GM21717 (cell line): ENCODE measurements around the gene BPIFB4.
"Not testable (repeated sequence)": the region's sequence is repeated elsewhere in the genome, so short reads cannot be mapped to it uniquely, and the experiment has no call there.

ENCODE experiments used
- ATAC-seq: cut with Tn5 transposase; IDR thresholded peaks from one replicate; pipeline ENCODE4 v1.9.1; 2021; ENCODE audit warnings: mild to moderate bottlenecking, moderate library complexity; ENCODE audit not compliant: unreplicated experiment

The BPIFB4 gene

DNA sequence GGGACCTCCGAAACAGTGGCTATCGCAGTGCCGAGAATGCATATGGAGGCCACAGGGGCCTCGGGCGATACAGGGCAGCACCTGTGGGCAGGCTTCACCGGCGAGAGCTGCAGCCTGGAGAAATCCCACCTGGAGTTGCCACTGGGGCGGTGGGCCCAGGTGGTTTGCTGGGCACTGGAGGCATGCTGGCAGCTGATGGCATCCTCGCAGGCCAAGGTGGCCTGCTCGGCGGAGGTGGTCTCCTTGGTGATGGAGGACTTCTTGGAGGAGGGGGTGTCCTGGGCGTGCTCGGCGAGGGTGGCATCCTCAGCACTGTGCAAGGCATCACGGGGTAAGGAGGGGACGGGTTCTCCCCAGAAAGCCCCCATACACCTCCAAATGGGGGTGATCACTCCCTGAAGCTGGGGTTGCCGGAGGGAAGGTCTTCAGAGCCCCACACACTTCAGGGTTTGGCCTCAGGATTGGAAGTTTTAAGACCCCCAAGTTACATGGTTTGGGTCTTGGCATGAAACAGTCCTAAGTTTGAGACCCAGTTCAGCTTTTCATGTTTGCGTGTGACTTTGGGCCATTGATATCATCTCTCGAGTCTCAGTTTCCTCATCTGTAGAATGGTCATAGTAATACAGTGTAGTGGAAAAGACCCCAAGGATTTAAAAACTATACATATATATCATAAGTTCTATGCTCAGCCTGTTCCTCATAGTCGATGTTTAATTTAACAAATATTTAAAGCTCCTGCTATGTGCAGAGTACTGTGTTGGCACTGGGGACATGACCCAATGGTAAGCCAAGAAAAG is 4.3 kb downstream of the BPIFB4 start:
- ATAC-seq = no peak

DNA sequence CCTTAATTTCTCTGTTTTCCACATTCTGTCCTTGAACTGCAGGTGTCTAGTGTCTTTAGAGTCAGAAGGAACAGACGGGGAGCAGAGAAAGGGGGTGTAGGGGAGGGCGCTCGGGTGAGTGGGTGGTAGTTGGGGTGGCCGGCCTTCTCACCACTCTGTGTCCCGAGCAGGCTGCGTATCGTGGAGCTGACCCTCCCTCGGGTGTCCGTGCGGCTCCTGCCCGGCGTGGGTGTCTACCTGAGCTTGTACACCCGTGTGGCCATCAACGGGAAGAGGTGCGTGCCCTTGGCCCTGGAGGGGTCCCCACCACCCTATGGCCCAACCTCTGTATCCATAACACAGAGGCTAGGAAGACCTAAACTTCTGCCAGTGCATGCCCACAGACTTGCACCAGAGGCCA is 5.3 kb downstream of the BPIFB4 start:
- ATAC-seq = no peak

DNA sequence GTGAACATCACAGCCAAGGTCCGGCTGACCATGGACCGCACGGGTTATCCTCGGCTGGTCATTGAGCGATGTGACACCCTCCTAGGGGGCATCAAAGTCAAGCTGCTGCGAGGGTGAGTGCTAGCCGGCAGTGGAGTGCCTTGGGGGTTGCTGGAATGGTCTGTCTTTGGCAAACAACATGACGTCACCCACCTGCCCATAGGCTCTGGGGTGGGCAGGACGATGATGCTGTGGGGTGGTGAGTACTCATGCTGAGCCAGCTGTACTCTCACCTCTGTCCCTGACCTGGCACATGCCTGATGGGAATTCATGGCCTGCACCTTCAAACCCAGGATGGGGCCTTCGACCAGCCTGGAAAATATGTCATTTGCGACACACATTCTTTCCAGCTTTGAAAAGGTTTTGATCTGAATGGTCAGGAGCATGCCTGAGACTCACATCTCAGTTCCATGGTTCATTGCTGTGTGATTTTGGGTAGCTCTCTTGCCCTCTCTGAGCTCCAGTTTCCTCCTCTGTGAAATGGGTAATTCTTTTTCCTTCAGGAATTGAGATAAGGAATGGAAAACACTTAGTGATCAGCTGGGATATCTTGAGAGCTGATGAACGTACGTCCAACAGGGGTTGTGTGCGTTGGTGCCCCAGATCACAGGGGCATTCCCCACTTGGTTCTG is 6.7 kb downstream of the BPIFB4 start:
- no peak for ATAC-seq

DNA sequence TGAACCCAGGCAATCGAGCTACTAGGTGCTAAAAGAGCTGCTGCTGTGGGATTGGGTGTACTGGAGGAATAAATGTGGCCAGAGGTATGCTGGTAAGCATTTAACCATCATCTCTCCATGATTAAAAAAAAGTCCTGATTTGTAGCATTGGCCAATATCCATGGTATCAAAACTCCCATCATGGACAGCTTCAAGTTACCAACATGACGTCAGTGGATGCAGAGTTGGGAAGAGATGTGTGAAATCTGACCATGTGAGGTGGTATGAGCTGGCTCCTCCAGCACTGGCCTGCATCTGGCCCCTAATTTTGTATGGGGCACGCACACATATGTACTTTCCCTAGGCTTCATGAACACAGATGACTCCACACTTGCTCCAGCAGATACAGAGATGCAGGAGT is 11.7 kb downstream of the BPIFB4 start:
- ATAC-seq = no peak

DNA sequence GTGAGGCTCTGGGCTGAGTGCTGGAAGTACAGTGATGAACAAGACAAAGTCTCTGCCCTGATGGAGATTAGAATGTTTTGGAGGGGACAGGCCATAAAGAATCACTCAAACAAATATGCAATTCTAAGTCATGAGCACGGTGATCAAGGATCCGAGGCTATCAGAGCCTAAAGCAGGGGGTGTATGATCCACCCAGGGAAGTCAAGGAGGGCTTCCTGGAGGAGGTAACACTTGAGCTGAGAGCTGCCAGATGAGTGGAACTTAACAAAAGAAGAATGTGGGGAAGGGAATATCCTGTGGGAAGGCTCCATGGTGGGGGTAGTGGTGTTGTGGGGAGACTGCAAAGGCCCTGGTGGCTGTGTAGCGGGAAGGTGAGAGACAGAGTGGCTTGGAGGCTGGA is 12.2 kb downstream of the BPIFB4 start:
- ATAC-seq = no peak

DNA sequence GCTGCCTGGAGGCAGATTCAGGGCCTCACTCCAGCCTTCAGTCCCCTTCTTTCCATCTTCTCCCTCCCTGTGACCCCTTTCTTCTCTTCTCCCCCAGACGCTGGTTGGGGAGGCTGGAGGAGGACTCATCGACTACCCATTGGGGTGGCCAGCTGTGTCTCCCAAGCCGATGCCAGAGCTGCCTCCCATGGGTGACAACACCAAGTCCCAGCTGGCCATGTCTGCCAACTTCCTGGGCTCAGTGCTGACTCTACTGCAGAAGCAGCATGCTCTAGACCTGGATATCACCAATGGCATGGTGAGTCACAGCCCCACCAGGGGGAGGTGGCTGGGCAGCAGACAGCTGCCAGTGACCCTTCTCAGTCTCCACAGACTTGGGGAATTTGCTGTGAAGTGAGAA is 12.9 kb downstream of the BPIFB4 start:
- no peak for ATAC-seq

DNA sequence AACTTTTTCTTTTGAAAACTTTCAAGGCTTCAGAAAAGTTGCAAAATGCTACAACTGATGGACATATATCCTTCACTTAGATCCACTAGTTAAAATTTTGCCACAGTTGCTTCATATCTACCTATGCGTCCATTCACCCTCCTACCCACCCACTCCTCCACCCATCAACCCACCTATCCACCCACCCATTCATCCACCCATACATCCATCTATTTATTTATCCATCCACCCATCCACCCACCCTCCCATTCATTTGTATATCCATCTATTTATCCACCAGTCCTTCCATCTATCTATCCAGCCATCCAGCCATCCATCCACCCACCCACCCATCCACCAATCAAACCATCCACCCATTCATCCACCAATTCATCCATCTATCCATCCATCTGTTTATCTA is 13.6 kb downstream of the BPIFB4 start:
- no peak for ATAC-seq

DNA sequence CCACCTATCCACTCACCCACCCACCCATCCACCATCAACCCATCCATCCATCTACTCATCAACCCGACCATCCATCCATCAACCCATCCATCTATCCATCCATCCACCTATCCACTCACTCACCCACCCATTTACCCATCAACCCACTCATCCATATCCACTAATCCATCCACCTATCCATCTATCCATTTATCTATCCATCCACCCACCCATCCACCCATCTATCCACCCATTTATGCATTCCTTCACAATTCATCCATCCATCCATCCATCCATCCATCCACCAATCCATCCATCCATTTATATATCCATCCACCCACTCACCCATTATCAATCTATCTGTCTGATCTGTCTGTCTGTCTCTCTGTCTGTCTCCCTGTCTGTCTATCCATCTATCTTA is 14.1 kb downstream of the BPIFB4 start:
- ATAC-seq = no peak

DNA sequence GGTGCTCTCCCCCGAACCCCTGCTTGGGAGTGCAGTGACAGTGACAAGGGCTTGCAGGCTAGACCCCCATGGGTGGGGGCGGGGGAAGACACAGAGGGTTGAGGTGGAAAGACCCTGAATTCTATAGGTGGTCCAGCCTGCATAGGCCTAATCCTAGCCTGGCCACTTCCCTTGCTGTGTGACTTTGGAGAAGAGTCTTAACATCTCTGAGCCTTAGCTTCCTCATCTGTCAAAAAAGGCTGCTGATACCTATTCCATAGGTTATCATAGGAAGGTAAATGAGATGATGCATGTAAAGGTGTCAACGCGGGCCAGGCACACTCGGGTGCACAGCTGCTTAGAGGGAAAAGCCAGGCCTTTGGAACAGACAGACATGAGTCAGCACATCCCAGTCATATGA is 15.8 kb downstream of the BPIFB4 start:
- ATAC-seq = no peak

DNA sequence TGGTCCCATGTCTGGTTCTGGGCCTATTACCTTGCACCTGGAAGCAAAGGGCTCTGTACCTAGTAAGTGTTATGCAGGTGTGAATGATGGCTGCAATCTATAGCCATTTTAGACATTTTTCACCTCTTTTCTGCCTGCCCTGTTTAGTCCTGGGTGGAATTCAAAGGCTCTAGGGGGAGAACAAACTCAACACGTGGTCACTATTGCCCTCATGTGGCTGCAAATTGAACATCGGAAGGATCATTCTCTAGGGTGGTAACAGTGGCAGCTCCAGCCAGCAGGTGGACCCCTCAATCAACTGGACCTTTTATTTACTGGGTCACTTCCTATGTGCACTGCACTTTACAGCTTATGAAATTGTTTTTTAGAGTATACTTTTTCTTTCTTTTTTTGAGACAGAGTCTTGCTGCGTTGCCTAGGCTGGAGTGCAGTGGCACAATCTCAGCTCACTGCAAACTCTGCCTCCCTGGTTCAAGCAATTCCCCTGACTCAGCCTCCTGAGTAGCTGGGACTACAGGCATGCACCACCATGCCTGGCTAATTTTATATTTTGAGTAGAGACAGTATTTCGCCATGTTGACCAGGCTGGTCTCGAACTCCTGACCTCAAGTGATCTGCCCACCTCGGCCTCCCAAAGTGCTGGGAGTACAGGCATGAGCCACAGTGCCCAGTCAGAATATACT is 16.6 kb downstream of the BPIFB4 start:
- not testable (repeated sequence) for ATAC-seq

DNA sequence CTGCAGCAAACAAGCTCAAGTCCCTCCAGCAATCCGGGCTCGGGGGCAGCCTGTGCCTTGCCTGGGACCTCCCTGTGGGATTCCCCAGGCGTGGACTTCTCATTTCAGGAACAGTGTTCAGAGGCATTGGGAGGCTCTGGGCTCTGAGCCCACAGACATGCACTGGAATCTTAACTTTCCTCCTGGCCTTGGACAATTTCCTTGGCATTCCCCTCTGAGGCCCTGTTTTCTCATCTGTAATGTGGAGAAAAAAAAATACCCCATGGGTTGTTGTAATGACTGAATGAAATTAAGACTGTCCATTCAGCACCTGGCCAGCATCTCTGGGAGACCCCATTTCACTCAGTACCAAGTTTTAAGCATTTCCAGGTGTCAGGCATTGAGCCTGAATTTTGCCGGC is 17.6 kb downstream of the BPIFB4 start:
- no peak for ATAC-seq

DNA sequence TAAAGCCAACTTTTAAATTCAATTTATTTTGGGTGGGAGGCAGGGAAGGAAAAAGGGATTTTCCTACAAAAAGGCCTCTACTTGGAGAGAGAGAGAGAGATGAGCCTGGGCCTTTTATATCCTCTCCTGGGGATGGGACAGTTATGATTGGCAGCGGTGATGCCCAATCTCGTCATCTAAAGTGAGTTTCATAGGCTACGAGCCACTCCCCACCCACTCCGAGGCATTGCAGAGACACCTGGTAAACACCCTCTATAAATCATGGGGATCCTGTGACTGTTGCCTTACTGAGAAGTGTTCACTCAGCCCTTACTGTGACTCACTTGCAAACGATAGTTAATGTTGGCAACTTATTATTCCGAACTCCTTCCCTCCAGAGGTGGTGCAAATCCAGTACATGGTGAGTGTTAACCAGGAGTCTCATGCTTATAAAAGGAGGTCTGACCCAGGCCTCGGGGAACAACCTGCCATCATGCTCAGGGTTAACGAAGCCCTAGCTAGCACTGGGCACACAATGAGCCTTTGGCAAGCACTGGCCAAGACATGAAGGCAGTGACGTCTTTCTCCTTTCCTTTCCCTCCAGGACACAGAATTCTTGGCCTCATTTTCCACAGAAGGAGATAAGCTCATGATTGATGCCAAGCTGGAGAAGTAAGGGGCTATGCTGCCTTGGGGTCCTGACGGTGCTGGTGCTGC is 20.5 kb downstream of the BPIFB4 start:
- ATAC-seq = no peak

DNA sequence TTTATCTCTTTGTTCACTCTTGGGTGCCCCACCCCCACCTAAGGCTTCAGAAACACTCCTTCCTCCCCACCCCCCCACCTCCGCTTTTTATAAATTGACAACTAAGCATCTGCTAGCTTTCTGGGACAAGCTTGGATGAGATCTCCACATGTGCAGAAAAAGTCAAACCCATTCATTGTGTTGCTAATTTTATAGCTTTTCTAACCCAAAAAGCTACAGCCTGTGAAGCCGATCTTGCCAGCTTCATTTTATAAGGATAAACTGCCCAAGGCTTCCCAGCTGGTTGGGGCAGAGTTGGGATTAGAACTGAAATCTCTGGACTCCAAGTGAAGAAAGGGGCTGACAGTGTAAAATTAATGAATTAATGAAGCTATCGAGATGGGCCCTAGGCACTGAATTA is 24.1 kb downstream of the BPIFB4 start:
- no peak for ATAC-seq

DNA sequence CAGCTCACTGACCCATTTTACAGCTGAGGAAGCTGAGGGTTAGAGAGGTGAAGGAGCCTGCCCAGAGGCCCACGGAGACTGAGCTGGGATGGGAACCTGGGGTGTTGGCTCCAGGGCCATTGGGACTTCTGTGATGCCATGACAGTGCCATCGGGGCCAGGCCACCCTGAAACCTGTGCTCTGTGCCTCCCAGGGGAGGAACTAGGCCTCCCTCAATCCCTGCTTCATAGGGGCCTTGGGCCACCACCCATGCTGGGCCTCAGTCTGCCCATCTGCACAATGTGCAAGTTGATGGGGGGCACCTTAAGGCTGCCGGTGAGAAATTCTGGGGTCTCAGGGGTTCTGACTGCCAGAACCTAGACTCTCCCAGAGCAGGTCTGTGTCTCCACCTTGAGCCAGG is 24.9 kb downstream of the BPIFB4 start:
- no peak for ATAC-seq

DNA sequence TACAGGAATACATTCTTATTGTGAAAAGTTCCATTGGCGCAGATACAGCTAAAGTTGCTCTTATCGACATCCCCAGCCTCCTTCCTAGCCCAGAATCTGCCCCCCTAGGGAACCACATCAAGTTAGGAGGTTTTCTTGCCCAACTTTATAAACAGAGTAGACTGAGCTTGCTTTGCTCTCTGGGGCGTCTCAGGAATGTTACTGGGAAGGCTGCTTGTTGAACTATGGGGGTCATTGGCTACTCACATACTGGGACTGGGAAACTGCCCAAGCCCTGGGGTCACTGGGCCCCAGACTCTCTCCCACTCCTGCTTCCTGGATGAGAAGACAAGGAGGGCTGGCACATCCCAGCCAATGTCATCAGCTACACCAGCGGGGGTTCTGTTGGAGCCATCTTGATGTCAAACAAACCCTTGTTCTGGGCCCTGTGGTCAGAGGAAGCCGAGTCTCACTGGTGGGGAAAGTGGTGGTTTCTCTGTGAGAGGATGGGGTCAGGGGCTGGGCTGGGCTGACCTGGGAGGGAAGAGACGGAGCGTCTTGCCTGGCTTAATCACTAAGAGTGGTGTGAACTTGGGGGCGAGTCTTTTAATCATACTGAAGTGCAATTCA is 26.0 kb downstream of the BPIFB4 start:
- no peak for ATAC-seq

DNA sequence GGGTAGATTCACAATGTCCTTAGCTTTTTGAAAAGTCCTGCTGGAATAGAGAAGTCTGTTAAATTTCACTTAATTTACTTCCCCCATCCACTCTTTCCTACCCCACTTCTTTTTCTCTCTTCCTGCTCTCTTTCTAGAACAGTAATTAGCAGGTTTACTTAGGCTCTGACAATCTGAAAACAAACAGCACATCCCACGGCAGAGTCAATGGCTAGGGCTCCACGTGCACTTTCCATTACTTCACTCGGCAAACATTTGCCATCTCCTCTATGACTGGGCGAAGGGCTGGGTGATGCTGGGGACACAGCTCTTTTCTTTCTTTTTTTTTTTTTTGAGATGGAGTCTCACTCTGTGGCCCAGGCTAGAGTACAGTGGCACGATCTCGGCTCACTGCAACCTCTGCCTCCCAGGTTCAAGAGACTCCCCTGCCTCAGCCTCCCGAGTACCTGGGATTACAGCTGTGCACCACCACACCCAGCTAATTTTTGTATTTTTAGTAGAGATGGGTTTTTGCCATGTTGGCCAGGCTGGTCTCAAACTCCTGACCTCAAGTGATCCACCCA is 26.7 kb downstream of the BPIFB4 start:
- ATAC-seq = not testable (repeated sequence)

DNA sequence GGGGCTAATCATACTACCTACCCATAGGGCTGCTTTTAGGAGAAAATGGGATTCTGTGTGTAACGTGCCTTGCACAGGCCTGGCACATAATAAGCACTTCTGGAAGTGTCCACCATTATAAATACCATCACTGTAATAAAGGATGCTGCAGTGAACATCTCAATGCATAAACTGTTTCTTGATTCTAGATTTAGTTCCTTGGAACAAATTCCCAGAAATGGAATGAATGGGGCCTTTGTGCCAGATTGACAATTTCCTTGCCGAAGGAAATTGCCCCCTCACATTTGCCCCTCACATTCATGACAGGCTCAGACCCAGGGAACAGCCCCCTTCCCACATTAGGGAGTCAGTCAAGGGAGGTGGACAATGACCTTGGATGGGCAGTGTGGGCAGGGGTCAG is 29.2 kb downstream of the BPIFB4 start:
- ATAC-seq = no peak

DNA sequence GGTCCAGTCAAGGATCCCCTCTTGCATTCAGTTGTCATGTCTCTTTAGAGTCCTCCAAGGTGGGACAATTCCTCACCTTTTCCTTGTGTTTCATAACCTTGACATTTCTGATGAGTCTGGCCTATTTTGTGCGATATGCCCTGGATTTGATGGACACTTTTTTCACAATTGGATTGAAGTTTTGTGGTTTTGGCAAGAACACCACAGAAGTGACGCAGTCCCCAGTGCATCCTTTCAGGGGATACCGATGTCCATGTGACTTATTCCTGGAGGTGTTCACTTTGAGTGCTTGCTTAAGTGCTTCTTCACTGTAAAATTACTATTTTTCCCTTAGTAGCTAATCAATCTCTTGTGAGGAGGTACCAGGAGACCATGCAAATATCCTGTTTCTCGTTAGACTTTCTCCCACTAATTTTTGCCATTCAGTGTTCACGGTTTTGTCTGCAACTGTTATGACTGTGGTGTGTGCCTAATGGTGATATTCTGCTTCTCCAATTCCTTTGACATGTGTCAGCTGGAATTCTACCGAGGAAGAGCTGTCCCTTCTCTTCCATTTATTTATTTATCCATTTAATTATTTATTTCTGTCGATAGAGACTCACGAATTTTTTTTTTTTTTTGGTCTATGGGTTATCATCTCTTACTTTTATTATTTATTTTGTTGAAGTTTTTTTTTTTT is 30.8 kb downstream of the BPIFB4 start:
- ATAC-seq = no peak

DNA sequence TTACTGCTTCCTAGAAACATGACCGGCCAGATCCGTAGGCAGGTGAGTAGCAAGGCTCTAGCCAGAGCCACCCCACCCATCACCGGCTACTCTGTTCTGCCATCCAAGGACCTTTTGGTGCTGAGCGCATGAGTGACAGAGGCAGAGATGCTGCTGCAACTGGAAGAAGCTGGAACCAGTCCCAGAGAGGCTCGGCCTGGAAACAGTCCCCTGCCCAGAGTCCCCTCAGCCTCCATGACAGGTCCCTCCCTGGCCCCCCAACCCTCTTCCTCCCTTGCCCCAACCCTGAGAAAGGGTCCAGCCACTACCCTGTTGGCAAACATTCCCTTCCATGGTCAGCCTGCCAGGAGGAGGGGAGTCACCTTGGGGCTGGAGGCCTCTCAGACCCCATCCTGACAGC is 31.9 kb downstream of the BPIFB4 start:
- no peak for ATAC-seq
